Stomach (tissue), 4 donors: ENCODE data around the gene MIOX.

Source experiments
- EP300 ChIP-seq: sonication (generic); formaldehyde crosslinking; IDR thresholded peaks from one replicate; pipeline ENCODE4 v1.6.1; 2017; ENCODE audit warnings: antibody characterized with exemption
- POLR2A ChIP-seq, 4 donors: fragments of 450-650 bp; IDR thresholded peaks; one replicate each; pipeline ENCODE4 v1.6.1; 2016; ENCODE audit warnings: antibody characterized with exemption in 4 of 4, control low read depth in 2 of 4, mild to moderate bottlenecking in 1 of 4, moderate library complexity in 1 of 4
- POLR2AphosphoS5 ChIP-seq, 3 donors: sonication (generic); formaldehyde crosslinking; IDR thresholded peaks; one replicate each; pipeline ENCODE4 v1.6.1; 2016; ENCODE audit warnings: antibody characterized with exemption in 3 of 3
- TF ChIP-seq, protein P1 (sequence below), 7 experiments: fragments of 450-650 bp in 4 of 7; fragments of 200-600 bp in 3 of 7; sonication (generic) in 3 of 7; IDR thresholded peaks; one replicate each; pipeline ENCODE4 v1.5.1; 2016 to 2019; ENCODE audit warnings: antibody characterized with exemption in 7 of 7, control low read depth in 2 of 7, mild to moderate bottlenecking in 1 of 7

DNA sequence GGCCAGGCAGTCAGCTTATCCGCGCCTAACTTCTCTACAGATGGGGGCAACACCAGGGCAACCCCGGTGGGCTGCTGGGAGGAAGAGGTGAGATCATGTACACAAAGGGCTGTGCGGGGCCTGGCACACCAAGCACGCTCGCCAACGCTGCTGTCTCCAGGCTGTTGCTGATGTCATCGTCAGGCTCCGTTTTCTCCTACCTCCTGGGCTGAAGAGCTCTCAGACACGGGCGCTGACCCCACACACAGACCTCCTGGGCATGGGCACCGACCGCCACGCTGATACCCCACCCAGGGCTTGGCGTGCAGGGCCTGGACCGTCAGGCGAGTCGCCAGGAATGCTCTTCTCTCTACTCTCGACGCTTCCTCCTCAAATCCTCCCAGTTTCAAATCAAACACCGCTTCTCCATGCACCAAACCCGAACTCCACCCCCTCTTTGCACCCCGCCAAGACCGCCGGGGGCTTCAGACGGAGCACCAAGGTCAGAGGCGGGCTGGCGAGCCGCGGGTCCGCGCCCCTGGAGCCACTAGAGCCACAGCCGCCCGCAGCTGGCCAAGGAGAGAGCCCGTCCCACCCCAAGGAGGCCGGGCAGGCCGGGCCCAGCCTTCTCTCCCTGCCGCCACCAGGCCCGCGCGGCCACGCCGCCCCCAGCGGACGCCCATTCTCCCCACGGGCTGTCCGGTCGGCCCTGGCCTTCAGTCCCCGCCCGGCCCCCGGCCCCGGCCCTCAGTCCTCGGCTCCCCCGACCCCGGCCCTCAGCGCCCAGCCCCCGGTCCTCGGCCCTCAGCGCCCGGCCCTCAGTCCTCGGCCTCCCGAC lies 12.6 kb upstream of the MIOX start:
- TF ChIP-seq POLR2A (IDR thresholded peaks at IDR 0.05): no peak
- TF ChIP-seq, protein P1, sequence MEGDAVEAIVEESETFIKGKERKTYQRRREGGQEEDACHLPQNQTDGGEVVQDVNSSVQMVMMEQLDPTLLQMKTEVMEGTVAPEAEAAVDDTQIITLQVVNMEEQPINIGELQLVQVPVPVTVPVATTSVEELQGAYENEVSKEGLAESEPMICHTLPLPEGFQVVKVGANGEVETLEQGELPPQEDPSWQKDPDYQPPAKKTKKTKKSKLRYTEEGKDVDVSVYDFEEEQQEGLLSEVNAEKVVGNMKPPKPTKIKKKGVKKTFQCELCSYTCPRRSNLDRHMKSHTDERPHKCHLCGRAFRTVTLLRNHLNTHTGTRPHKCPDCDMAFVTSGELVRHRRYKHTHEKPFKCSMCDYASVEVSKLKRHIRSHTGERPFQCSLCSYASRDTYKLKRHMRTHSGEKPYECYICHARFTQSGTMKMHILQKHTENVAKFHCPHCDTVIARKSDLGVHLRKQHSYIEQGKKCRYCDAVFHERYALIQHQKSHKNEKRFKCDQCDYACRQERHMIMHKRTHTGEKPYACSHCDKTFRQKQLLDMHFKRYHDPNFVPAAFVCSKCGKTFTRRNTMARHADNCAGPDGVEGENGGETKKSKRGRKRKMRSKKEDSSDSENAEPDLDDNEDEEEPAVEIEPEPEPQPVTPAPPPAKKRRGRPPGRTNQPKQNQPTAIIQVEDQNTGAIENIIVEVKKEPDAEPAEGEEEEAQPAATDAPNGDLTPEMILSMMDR (IDR thresholded peaks at IDR 0.05): no peak
- TF ChIP-seq POLR2AphosphoS5 (IDR thresholded peaks at IDR 0.05): no peak
- no peak for TF ChIP-seq EP300
